Measurements from ENCODE around the gene GEMIN4. TPM values are rescaled to one million over a fixed set of nuclear protein-coding genes. Genes with fewer than 3 reads are reported as not detected.

Gene GEMIN4
- polyA plus RNA-seq, 3 donors: 8.8 to 10.6 (median 10.1) TPM

GRCh38 chr17:732902-733720 lies 19.0 kb downstream of the GEMIN4 start:
- peaks cover 10 to 16% of the 10 kb centered on the region in 2 donors for H3K4me1 ChIP-seq (ENCODE audit: control insufficient read depth in 1 of 2, insufficient read depth in 2 of 2, low read length in 2 of 2)
- Mint-ChIP-seq H3K9me3 (peaks cover 0 to 13% (median 5%) of the 10 kb centered on the region in 7 donors), H3K4me3 (peak overlapping the region; percentile 82 to 91), H3K27me3 (ENCODE audit: low read depth in 3 of 3) (peaks cover 35 to 50% (median 36%) of the 10 kb centered on the region in 3 donors), H3K4me1 (peaks cover 10% of the 10 kb centered on the region), H3K36me3 (no peaks in the 10 kb centered on the region), H3K27ac (peak overlapping the region in 3 of 7 donors; percentile 50 to 77 (median 76))
- TF ChIP-seq CTCF (IDR thresholded peaks at IDR 0.05): no peak
- H3K27me3 ChIP-seq (ENCODE audit: control insufficient read depth in 2 of 2, insufficient read depth in 2 of 2, low read length in 2 of 2): peaks cover 20 to 38% of the 10 kb centered on the region in 2 donors
- no peaks in the 10 kb centered on the region for H3K79me2 ChIP-seq (ENCODE audit: insufficient read depth, low read length)
- peaks cover 0 to 8% of the 10 kb centered on the region in 2 donors for H3K9me3 ChIP-seq (replicated peaks in 1 of 2; ENCODE audit: control insufficient read depth in 1 of 2, insufficient read depth in 1 of 2, low read length in 2 of 2)
- H4K20me1 ChIP-seq (ENCODE audit: insufficient read depth, low read length): no peaks in the 10 kb centered on the region
- peak overlapping the region; percentile 43 for H3K9ac ChIP-seq (ENCODE audit: insufficient read depth, low read length, poor library complexity, severe bottlenecking)
- peak in 1 of 3 donors; percentile 33 for DNase-seq
- intact Hi-C loops (cut with micrococcal nuclease): no loop called here
- peak overlapping the region; percentile 18 to 72 (median 20) for H3K4me3 ChIP-seq (replicated peaks in 1 of 3; ENCODE audit: low read depth in 2 of 3, low read length in 3 of 3)
- no peaks in the 10 kb centered on the region for H3K36me3 ChIP-seq (replicated peaks in 1 of 2; ENCODE audit: control insufficient read depth in 1 of 2, insufficient read depth in 2 of 2, low read length in 2 of 2)
- H2AFZ ChIP-seq (ENCODE audit: insufficient read depth, low read depth, low read length, poor library complexity, severe bottlenecking): peak overlapping the region; percentile 61
- peak overlapping the region; percentile 84 for H3K4me2 ChIP-seq (replicated peaks; ENCODE audit: extremely low read depth, low read length, poor library complexity, severe bottlenecking)
- 9% methylated on average over 55 of the region's 57 CpGs for WGBS (ENCODE audit: insufficient coverage)
- H3K27ac ChIP-seq (ENCODE audit: low read depth in 1 of 2, low read length in 2 of 2): no peak overlapping the region

DNA sequence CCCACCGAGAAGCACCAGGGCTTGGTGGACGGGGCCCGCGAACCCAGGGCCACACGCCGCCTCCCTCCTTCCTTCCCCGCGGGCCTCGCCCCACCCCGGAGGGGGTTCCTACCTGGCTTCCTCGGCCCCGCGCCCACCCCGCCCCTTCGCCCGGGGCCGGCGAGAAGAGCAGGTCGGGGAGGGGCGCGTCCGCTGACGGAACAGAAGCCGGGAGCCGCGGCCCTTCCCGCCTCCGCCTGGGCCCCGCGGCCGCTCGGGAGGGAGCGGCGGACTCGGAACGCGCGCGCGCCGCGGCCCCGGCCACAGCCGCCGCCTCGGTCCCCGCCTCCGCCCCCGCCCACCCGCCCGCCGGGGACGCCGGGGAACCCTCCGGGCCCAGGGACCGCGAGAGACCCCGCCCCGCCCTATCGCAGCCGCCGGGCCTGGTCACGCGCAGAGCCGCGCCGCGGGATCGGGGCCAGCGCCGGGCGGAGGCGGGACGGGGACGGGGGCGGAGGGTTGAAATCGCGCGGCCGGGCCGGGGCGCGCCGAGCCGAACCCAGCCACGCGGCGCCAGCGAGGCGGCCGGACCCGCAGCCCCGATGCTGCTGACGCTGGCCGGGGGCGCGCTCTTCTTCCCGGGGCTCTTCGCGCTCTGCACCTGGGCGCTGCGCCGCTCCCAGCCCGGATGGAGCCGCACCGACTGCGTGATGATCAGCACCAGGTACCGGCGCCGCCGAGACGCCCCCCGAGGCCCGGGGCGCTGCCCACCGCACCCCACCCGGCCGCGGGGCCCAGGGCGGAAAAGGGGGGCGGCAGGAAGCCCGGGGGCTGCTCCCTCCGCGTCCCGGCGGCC lies 19.8 kb downstream of the GEMIN4 start, which contains the start of gene TLCD3A:
Gene TLCD3A, plus strand, starts transcription at position 530 of the 835 bp plus-strand sequence. Its CDS starts 52 bp downstream, at position 582.
- peak within 1 kb of the TSS; percentile 20 to 72 (median 20) for H3K4me3 ChIP-seq (replicated peaks in 1 of 3; ENCODE audit: low read depth in 2 of 3, low read length in 3 of 3)
- peaks cover 10 to 16% of the 10 kb centered on the region in 2 donors for H3K4me1 ChIP-seq (ENCODE audit: control insufficient read depth in 1 of 2, insufficient read depth in 2 of 2, low read length in 2 of 2)
- H3K79me2 ChIP-seq (ENCODE audit: insufficient read depth, low read length): no peaks in the 10 kb centered on the region
- peaks cover 20 to 38% of the 10 kb centered on the region in 2 donors for H3K27me3 ChIP-seq (ENCODE audit: control insufficient read depth in 2 of 2, insufficient read depth in 2 of 2, low read length in 2 of 2)
- no peak for TF ChIP-seq CTCF (IDR thresholded peaks at IDR 0.05)
- intact Hi-C loops (cut with micrococcal nuclease): no loop called here
- H4K20me1 ChIP-seq (ENCODE audit: insufficient read depth, low read length): no peaks in the 10 kb centered on the region
- H3K9ac ChIP-seq (ENCODE audit: insufficient read depth, low read length, poor library complexity, severe bottlenecking): peak within 1 kb of the TSS; percentile 59
- H3K9me3 Mint-ChIP-seq: peaks cover 0 to 13% (median 5%) of the 10 kb centered on the region in 7 donors
- peaks cover 0 to 8% of the 10 kb centered on the region in 2 donors for H3K9me3 ChIP-seq (replicated peaks in 1 of 2; ENCODE audit: control insufficient read depth in 1 of 2, insufficient read depth in 1 of 2, low read length in 2 of 2)
- H3K4me3 Mint-ChIP-seq: peak within 1 kb of the TSS; percentile 82 to 91
- H2AFZ ChIP-seq (ENCODE audit: insufficient read depth, low read depth, low read length, poor library complexity, severe bottlenecking): peak within 1 kb of the TSS; percentile 71
- peaks cover 10% of the 10 kb centered on the region for H3K4me1 Mint-ChIP-seq
- no peak within 1 kb of the TSS for H3K27ac ChIP-seq (ENCODE audit: low read depth in 1 of 2, low read length in 2 of 2)
- H3K4me2 ChIP-seq (replicated peaks; ENCODE audit: extremely low read depth, low read length, poor library complexity, severe bottlenecking): peak within 1 kb of the TSS; percentile 84
- no peak for DNase-seq
- H3K27ac Mint-ChIP-seq: peak within 1 kb of the TSS in 3 of 7 donors; percentile 50 to 77 (median 76)
- WGBS (ENCODE audit: insufficient coverage): under 1% methylated on average over 111 of the region's 126 CpGs
- H3K27me3 Mint-ChIP-seq (ENCODE audit: low read depth in 3 of 3): peaks cover 35 to 50% (median 36%) of the 10 kb centered on the region in 3 donors
- no peaks in the 10 kb centered on the region for H3K36me3 ChIP-seq (replicated peaks in 1 of 2; ENCODE audit: control insufficient read depth in 1 of 2, insufficient read depth in 2 of 2, low read length in 2 of 2)
- H3K36me3 Mint-ChIP-seq: no peaks in the 10 kb centered on the region

Data from CD14-positive monocyte (primary cell).